ENCODE data around the gene ZDHHC14. TPM values are rescaled to one million over a fixed set of nuclear protein-coding genes. Genes with fewer than 3 reads are reported as not detected.
A peak's percentile ranks its signal among the peaks of the same experiment; 100 is the strongest.

The ZDHHC14 gene
- total RNA-seq, 1 donor from 2014 or later: 5.1 TPM

DNA sequence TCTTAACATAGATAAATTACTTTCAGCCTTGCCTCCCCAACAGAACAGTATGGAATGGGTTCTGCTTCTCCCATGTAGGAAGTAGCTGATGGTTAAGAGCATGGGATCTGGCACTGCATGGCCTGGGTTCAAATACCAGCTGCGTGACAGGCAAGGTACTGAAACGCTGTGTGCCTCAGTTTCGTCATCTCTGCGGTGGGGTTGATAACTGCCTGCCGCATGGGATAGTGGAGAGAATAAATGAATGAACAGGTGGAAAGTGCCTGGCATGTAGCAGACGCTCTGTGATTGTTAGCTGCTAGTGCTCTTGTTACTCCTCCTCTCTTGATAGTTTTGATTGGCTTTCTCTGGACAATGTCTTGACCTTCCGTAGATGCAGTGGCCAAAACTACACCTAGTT is 213.3 kb downstream of the ZDHHC14 start:
- no peak for DNase-seq
- TF ChIP-seq CTCF (IDR thresholded peaks at IDR 0.05; ENCODE audit: partially characterized antibody, unreplicated experiment): no peak
- peaks cover 10% of the 10 kb centered on the region for H3K9me3 Mint-ChIP-seq (ENCODE audit: unreplicated experiment)
- peaks cover 6% of the 10 kb centered on the region for H3K27me3 Mint-ChIP-seq (ENCODE audit: unreplicated experiment)
- no peak overlapping the region for H3K4me3 Mint-ChIP-seq (ENCODE audit: unreplicated experiment)
- peaks cover 14% of the 10 kb centered on the region for H3K36me3 Mint-ChIP-seq (ENCODE audit: unreplicated experiment)
- H3K27ac Mint-ChIP-seq (ENCODE audit: unreplicated experiment): no peak overlapping the region
- peaks cover 5% of the 10 kb centered on the region for H3K4me1 Mint-ChIP-seq (ENCODE audit: low read depth, unreplicated experiment)

- H3K9me3 Mint-ChIP-seq (ENCODE audit: unreplicated experiment): peaks cover 6% of the 10 kb centered on the region
- H3K27ac Mint-ChIP-seq (ENCODE audit: unreplicated experiment): no peak overlapping the region
- H3K4me1 Mint-ChIP-seq (ENCODE audit: low read depth, unreplicated experiment): peaks cover 5% of the 10 kb centered on the region
- no peak for DNase-seq
- TF ChIP-seq CTCF (IDR thresholded peaks at IDR 0.05; ENCODE audit: partially characterized antibody, unreplicated experiment): no peak
- H3K36me3 Mint-ChIP-seq (ENCODE audit: unreplicated experiment): peaks cover 7% of the 10 kb centered on the region
- no peak overlapping the region for H3K4me3 Mint-ChIP-seq (ENCODE audit: unreplicated experiment)
- H3K27me3 Mint-ChIP-seq (ENCODE audit: unreplicated experiment): peaks cover 3% of the 10 kb centered on the region
Measured at GRCh38 chr6:157595768-157596167, 214.8 kb downstream of the ZDHHC14 start.

DNA sequence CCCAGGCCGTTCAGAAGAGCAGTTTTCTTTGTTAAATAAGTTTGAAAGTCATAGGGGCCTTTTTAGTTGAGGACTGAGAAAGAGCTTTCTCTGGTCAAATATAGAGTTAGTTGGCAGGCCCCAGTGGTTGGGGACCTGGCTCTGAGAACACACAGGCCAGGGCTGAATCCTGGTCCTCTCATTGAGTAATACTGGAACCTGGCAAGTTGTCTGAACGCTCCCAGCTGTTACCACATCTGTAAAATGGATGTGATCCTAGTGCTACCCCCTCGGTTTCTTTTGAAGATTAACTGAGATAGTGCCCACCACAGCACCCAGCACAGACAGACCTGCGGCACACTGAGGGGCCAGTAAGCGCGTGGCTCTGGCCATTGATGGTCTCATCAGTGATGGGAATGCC is 215.5 kb downstream of the ZDHHC14 start:
- H3K4me3 Mint-ChIP-seq (ENCODE audit: unreplicated experiment): no peak overlapping the region
- H3K4me1 Mint-ChIP-seq (ENCODE audit: low read depth, unreplicated experiment): peaks cover 5% of the 10 kb centered on the region
- no peak overlapping the region for H3K27ac Mint-ChIP-seq (ENCODE audit: unreplicated experiment)
- H3K9me3 Mint-ChIP-seq (ENCODE audit: unreplicated experiment): peaks cover 3% of the 10 kb centered on the region
- no peak for TF ChIP-seq CTCF (IDR thresholded peaks at IDR 0.05; ENCODE audit: partially characterized antibody, unreplicated experiment)
- H3K27me3 Mint-ChIP-seq (ENCODE audit: unreplicated experiment): peaks cover 3% of the 10 kb centered on the region
- no peak for DNase-seq
- H3K36me3 Mint-ChIP-seq (ENCODE audit: unreplicated experiment): peaks cover 2% of the 10 kb centered on the region

GRCh38 chr6:157596886-157597285 is 215.9 kb downstream of the ZDHHC14 start:
- no peak for DNase-seq
- Mint-ChIP-seq H3K27ac (ENCODE audit: unreplicated experiment) (no peak overlapping the region), H3K9me3 (ENCODE audit: unreplicated experiment) (peaks cover 2% of the 10 kb centered on the region), H3K4me1 (ENCODE audit: low read depth, unreplicated experiment) (peaks cover 5% of the 10 kb centered on the region), H3K4me3 (ENCODE audit: unreplicated experiment) (no peak overlapping the region), H3K36me3 (ENCODE audit: unreplicated experiment) (no peaks in the 10 kb centered on the region), H3K27me3 (ENCODE audit: unreplicated experiment) (peaks cover 3% of the 10 kb centered on the region)
- TF ChIP-seq CTCF (IDR thresholded peaks at IDR 0.05; ENCODE audit: partially characterized antibody, unreplicated experiment): no peak

- H3K27me3 Mint-ChIP-seq (ENCODE audit: unreplicated experiment): peaks cover 3% of the 10 kb centered on the region
- H3K9me3 Mint-ChIP-seq (ENCODE audit: unreplicated experiment): peaks cover 3% of the 10 kb centered on the region
- no peaks in the 10 kb centered on the region for H3K36me3 Mint-ChIP-seq (ENCODE audit: unreplicated experiment)
- peaks cover 5% of the 10 kb centered on the region for H3K4me1 Mint-ChIP-seq (ENCODE audit: low read depth, unreplicated experiment)
- peak; percentile 30 for TF ChIP-seq CTCF (IDR thresholded peaks at IDR 0.05; ENCODE audit: partially characterized antibody, unreplicated experiment)
- no peak overlapping the region for H3K4me3 Mint-ChIP-seq (ENCODE audit: unreplicated experiment)
- H3K27ac Mint-ChIP-seq (ENCODE audit: unreplicated experiment): no peak overlapping the region
- peak; percentile 64 for DNase-seq
Measured at GRCh38 chr6:157597461-157598312, 216.7 kb downstream of the ZDHHC14 start.

Data from glutamatergic neuron (in vitro differentiated cells).